Endodermal cell (in vitro differentiated cells): Measurements from ENCODE around the gene EMSY. TPM values are rescaled to one million over a fixed set of nuclear protein-coding genes. Genes with fewer than 3 reads are reported as not detected.

Experiments used
- DNase-seq: peaks from one replicate; pipeline ENCODE4 v3.0.0-alpha.2; 2017
- H3K27ac ChIP-seq: 2 replicates; pipeline ENCODE4 v1.5.1; 2013; ENCODE audit warnings: mild to moderate bottlenecking, low read depth, low read length, moderate library complexity
- H3K27me3 ChIP-seq: 2 replicates; pipeline ENCODE4 v1.6.1; 2013; ENCODE audit warnings: mild to moderate bottlenecking, low read length, moderate library complexity; ENCODE audit not compliant: insufficient read depth, control insufficient read depth, poor library complexity, severe bottlenecking
- H3K36me3 ChIP-seq: 2 replicates; pipeline ENCODE4 v1.7.0; 2013; ENCODE audit warnings: mild to moderate bottlenecking, low read length, moderate library complexity; ENCODE audit not compliant: control insufficient read depth, insufficient read depth
- H3K4me1 ChIP-seq: one replicate; pipeline ENCODE4 v1.7.0; 2013; ENCODE audit warnings: low read length; ENCODE audit not compliant: control insufficient read depth, insufficient read depth
- H3K4me3 ChIP-seq: 2 replicates; pipeline ENCODE4 v1.5.1; 2013; ENCODE audit warnings: mild to moderate bottlenecking, low read length, moderate library complexity
- H3K9ac ChIP-seq: 2 replicates; pipeline ENCODE4 v1.6.1; 2013; ENCODE audit warnings: mild to moderate bottlenecking, low read length, moderate library complexity; ENCODE audit not compliant: poor library complexity, severe bottlenecking; ENCODE audit errors: extremely low read depth
- H3K9me3 ChIP-seq: 2 replicates; pipeline ENCODE4 v1.6.1; 2013; ENCODE audit warnings: mild to moderate bottlenecking, low read length, moderate library complexity; ENCODE audit not compliant: control insufficient read depth
- H3K27ac Mint-ChIP-seq: 2 replicates; pipeline ENCODE4 v1.8.0; 2020; ENCODE audit warnings: mixed read lengths
- H3K27me3 Mint-ChIP-seq: 2 replicates; pipeline ENCODE4 v1.8.0; 2021; ENCODE audit warnings: mild to moderate bottlenecking, mixed read lengths; ENCODE audit not compliant: insufficient read depth
- H3K36me3 Mint-ChIP-seq: 2 replicates; pipeline ENCODE4 v1.8.0; 2020; ENCODE audit warnings: low read depth, mixed read lengths
- H3K4me1 Mint-ChIP-seq: 2 replicates; pipeline ENCODE4 v1.8.0; 2020; ENCODE audit warnings: mixed read lengths
- H3K4me3 Mint-ChIP-seq: 2 replicates; pipeline ENCODE4 v1.8.0; 2020; ENCODE audit warnings: mild to moderate bottlenecking, moderate library complexity, mixed read lengths
- H3K9me3 Mint-ChIP-seq: 2 replicates; pipeline ENCODE4 v1.8.0; 2020; ENCODE audit warnings: mild to moderate bottlenecking, mixed read lengths
- CTCF ChIP-seq: fragments of 200-600 bp; sonication (generic); conservative IDR thresholded peaks from 2 replicates; pipeline ENCODE4 v1.5.0; 2021; ENCODE audit warnings: antibody characterized with exemption, mild to moderate bottlenecking
- WGBS, 2 experiments: methylation state at CpG; one replicate each; pipeline versions ENCODE4 v1.1.5 to v1.1.7; 2013; ENCODE audit warnings: missing lambda C conversion rate in 2 of 2, mixed read lengths in 1 of 2; ENCODE audit not compliant: insufficient coverage in 1 of 2, insufficient read length in 1 of 2; 5-methylcytosine and 5-hydroxymethylcytosine counted together
- total RNA-seq, 2 donors: library from RNA; stranded (reverse); fragmentation: NEBNext Ultra II Directional in 1 of 2; extraction: Animal tissue kit (Norgen Biotek cat#: 25700) in 1 of 2; gene quantifications; 2 replicates in 1 of 2; 3 replicates in 1 of 2; pipeline ENCODE4 v1.2.1, GENCODE V29; 2021

Gene EMSY
- total RNA-seq, 2 donors from 2014 or later, result 27.4 to 35.5 TPM

GRCh38 chr11:76444065-76444383 is 794 bp upstream of the EMSY start:
- H3K9ac ChIP-seq, result peak overlapping the region; percentile 97
- H3K36me3 ChIP-seq, result peaks cover 19% of the 10 kb centered on the region
- peak overlapping the region; percentile 90 for H3K4me3 ChIP-seq
- no peaks in the 10 kb centered on the region for H3K27me3 ChIP-seq
- DNase-seq, result no peak
- peak overlapping the region; percentile 84 for H3K27ac ChIP-seq
- H3K4me1 ChIP-seq, result peaks cover 3% of the 10 kb centered on the region
- peak overlapping the region; percentile 85 for H3K4me3 Mint-ChIP-seq
- H3K27ac Mint-ChIP-seq, result peak overlapping the region; percentile 99
- H3K27me3 Mint-ChIP-seq, result no peaks in the 10 kb centered on the region
- 0 to 1% methylated on average over 10 of the region's 10 CpGs for WGBS, 2 experiments
- peaks cover 23% of the 10 kb centered on the region for H3K4me1 Mint-ChIP-seq
- TF ChIP-seq CTCF, result no peak
- H3K36me3 Mint-ChIP-seq, result peaks cover 16% of the 10 kb centered on the region
- no peaks in the 10 kb centered on the region for H3K9me3 Mint-ChIP-seq
- H3K9me3 ChIP-seq, result no peaks in the 10 kb centered on the region

- peaks cover 33% of the 10 kb centered on the region for H3K36me3 ChIP-seq
- no peaks in the 10 kb centered on the region for H3K9me3 ChIP-seq
- peaks cover 23% of the 10 kb centered on the region for H3K4me1 Mint-ChIP-seq
- peak; percentile 36 for TF ChIP-seq CTCF
- H3K27me3 Mint-ChIP-seq, result no peaks in the 10 kb centered on the region
- no peaks in the 10 kb centered on the region for H3K9me3 Mint-ChIP-seq
- H3K4me1 ChIP-seq, result peaks cover 3% of the 10 kb centered on the region
- H3K9ac ChIP-seq, result peak overlapping the region; percentile 97
- H3K4me3 Mint-ChIP-seq, result peak overlapping the region; percentile 85
- peak overlapping the region; percentile 90 for H3K4me3 ChIP-seq
- peak overlapping the region; percentile 99 for H3K27ac Mint-ChIP-seq
- peak; percentile 93 for DNase-seq
- H3K36me3 Mint-ChIP-seq, result peaks cover 24% of the 10 kb centered on the region
- 0 to 1% methylated on average over 13 to 55 of the region's 56 CpGs for WGBS, 2 experiments
- peak overlapping the region; percentile 84 for H3K27ac ChIP-seq
- H3K27me3 ChIP-seq, result no peaks in the 10 kb centered on the region
Measured at GRCh38 chr11:76445121-76446084, 585 bp downstream of the EMSY start.

- no peak for TF ChIP-seq CTCF
- Histone ChIP-seq H3K9me3 (no peaks in the 10 kb centered on the region), H3K9ac (no peak overlapping the region), H3K36me3 (peaks cover 40% of the 10 kb centered on the region), H3K4me3 (no peak overlapping the region), H3K27ac (no peak overlapping the region), H3K4me1 (peaks cover 8% of the 10 kb centered on the region), H3K27me3 (no peaks in the 10 kb centered on the region)
- Mint-ChIP-seq H3K9me3 (no peaks in the 10 kb centered on the region), H3K27ac (no peak overlapping the region), H3K4me3 (no peak overlapping the region), H3K36me3 (peaks cover 35% of the 10 kb centered on the region), H3K27me3 (no peaks in the 10 kb centered on the region), H3K4me1 (peaks cover 36% of the 10 kb centered on the region)
- DNase-seq, result no peak
- 51% methylated on average over 2 of the region's 2 CpGs; no CpG with 5 or more reads in 1 of the 2 experiments for WGBS, 2 experiments
Measured at GRCh38 chr11:76448506-76448905, 3.7 kb downstream of the EMSY start.
